OCI-M2 (cell line): ENCODE results near the gene SGTA.
"Not testable (repeated sequence)": the region's sequence is repeated elsewhere in the genome, so short reads cannot be mapped to it uniquely, and the experiment has no call there.

Experiments used
- DNase-seq: peaks from one replicate; lab custom pipeline; 2025; ENCODE audit not compliant: unreplicated experiment; lab: John Stamatoyannopoulos, UW

SGTA gene

DNA sequence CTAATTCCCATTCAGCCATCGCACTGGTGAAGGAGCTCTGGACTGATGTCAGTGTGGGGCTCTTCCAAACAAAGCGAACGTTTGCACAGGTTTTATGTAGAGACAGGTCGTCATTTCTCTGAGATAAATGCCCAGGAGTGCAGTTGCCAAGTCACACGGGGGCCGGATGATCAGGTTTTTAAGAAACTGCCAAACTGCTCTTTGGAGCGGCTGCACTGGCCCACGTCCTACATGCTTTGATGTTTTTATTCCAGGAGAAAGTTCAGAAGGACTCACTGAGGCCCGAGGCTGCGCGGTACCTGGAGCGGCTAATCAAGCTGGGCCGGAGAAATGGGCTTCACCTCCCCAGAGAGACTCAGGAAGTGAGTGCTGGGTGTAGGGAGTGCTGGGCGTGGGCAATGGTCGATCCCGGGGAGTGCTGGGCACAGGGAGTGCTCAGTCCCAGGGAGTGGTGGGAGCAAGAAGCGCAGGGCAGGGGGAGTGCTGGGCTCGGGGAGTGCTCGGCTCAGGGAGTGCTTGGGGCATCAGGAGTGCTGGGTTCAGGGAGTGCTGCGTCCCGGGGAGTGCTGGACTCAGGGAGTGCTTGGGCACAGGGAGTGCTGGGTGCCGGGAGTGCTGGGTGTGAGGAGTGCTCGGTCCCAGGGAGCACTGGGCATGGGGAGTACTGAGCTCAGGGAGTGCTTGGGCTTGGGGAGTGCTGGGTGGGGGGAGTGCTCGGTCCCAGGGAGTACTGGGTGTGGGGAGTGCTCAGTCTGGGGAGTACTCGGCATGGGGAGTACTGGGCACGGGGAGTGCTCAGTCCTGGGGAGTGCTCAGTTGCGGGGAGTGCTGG is 13.0 kb upstream of the SGTA start:
- no peak for DNase-seq

DNA sequence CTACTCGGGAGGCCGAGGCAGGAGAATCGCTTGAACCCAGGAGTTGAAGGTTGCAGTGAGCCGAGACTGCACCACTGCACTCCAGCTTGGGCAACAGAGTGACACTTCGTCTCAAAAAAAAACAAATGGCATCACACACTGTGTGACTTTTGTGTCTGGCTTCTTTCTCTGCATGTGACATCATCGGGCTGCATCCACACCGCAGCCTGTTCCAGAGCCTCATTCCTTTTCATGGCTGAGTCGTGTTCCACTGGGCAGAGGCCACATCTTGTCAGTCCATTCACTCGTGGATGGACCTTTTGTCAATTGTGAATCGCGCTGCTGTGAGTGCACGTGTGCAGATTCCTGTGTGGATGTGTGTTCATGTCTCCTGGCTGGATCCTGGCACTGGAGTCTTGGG is 10.5 kb upstream of the SGTA start:
- no peak for DNase-seq

DNA sequence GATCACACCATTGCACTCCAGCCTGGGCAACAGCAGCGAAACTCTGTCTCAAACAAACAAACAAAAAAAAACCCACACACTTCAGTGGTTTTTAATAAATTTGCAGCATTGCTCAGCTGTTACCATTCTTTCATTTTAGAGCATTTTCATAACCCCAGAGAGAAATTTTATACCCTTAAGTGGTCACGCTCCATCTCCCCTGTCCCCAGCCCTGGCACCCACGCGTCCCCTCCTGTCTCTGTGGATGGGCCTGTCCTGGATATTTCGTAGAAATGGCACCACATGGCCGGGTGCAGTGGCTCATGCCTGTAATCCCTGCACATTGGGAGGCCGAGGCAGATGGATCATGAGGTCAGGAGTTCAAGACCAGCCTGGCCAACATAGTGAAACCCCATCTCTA is 10.1 kb upstream of the SGTA start:
- no peak for DNase-seq

DNA sequence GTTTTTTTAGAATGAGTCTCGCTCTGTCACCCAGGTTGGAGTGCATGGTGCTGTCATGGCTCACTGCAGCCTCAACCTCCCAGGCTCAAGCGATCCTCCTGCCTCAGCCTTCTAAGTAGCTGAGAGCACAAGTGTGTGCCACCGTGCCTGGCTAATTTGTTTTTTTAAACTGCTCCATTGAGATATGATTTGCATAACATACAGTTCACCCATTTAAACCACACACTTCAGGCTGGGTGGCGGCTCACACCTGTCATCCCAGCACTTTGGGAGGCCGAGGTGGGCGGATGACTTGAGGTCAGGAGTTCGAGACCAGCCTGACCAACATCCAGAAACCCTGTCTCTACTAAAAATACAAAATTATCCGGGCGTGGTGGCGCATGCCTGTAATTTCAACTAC is 9.6 kb upstream of the SGTA start:
- DNase-seq: not testable (repeated sequence)

DNA sequence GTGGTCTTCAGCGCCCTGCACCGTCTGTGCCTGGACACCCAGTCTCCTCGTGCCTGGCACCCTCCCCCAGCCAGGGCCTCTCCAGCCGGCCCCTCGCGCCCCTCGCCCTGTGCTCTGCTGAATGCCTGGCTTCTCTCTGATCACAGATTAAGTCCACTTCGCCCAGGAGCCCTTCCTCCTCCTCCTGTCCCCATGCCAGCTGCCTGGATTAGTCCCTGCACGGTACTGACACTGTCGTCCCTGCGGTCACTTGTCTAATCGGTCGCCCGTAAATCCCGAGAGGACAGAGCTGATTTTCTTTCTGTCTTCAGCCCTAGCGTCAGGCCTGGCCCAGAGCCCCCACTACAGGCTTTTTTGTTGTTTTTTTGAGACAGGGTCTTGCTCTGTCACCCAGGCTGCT is 8.8 kb upstream of the SGTA start:
- no peak for DNase-seq

DNA sequence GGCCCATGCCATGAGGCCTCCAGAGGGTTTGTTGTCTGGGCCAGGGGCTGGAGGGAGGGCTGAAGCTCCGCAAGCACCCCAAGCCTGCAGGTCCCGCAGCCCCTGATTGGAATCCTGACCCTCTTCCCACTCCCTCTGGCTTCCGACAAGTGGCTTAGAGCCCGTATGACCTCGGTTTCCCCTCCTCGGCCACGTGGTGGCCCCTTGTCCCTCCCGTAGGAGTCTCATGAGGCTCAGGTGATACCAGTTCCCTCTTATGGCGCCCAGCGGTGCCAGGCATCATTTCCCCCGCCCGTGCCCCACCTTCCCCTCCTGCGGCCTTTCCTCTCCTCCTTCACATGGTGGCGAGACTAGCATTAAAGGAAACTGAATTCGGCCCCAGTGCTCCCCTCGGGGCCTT is 8.4 kb upstream of the SGTA start:
- DNase-seq: no peak

DNA sequence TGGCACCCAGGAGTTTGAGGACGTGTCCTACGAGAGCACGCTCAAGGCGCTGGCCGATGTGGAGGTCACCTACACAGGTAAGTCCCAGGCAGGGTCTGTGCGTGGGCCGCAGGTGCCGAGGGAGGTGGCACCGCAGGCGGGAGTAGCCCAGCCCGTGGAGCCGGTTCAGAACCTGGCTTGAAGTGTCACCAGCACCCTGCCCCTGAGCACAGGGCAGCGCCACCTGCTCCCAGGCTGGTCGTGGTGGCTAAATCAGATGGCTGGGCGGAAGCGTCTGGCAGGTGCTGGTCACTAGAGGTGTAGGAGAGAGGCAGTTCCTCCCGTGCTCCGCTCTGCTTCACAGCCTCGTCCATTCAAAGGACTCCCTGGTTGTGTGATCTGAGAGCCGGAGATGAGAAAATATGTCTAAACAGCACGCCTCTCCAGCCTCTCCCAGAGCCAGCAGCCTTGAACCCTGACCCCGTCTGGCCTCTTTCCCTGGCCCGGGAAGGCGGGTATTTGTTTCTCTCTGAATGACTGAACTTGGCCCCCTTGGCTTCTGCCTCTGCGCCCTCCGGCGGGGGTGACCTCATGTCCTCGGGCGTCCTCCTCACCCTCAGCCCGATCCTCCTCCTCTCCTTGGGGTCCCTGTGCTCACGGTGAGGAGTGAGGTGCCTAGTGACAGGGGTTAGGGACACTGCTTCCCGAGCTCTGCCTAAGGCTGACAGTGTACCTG is 7.6 kb upstream of the SGTA start:
- DNase-seq: no peak

DNA sequence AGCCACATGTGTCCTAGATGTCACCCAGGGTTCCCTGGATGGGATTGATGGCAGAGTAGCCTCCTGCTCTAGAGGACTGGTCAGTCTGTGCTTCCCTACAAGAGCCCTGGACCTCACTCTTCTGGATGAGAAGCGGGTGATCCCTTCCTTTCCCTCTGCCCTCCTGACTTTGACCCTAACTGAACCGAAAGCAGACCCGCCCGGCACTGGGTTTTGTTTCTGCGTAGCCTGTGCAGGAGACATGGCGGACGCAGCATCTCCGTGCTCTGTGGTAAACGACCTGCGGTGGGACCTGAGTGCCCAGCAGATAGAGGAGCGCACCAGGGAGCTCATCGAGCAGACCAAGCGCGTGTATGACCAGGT is 7.1 kb upstream of the SGTA start:
- no peak for DNase-seq

DNA sequence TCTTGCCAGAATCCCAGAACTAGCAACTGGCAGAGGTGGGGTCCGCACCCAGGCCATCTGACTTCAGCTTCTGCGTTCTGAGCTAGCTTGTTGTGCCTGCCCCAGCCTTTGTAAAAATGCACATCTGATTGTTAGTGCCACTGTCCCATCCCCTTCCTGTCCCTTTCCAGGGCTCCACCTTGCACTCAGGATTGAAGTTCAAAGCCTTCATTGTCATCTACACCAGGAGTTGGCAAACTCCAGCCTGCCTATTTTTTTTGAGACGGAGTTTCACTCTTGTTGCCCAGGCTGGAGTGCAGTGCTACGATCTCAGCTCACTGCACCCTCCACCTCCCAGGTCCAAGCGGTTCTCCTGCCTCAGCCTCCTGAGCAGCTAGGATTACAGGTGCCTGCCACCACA is 5.2 kb upstream of the SGTA start:
- no peak for DNase-seq

DNA sequence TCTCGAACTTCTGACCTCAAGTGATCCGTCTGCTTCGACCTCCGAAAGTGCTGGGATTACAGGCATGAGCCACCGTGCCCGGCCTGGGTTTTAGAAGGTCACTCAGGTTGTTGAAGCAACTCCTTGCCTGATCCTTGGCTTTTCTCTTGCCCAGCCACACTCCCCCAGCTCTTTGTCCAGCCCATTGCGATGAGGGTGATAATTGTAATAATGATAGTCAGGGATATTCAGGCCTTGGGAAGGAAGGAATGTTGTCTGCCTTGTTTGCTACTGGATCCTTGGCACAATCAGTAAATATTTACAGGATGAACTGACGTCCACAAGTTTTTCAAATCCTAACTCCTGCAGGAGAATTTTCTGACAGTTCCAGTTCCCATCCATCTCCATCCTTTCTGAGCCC is 4.0 kb upstream of the SGTA start:
- DNase-seq: no peak

DNA sequence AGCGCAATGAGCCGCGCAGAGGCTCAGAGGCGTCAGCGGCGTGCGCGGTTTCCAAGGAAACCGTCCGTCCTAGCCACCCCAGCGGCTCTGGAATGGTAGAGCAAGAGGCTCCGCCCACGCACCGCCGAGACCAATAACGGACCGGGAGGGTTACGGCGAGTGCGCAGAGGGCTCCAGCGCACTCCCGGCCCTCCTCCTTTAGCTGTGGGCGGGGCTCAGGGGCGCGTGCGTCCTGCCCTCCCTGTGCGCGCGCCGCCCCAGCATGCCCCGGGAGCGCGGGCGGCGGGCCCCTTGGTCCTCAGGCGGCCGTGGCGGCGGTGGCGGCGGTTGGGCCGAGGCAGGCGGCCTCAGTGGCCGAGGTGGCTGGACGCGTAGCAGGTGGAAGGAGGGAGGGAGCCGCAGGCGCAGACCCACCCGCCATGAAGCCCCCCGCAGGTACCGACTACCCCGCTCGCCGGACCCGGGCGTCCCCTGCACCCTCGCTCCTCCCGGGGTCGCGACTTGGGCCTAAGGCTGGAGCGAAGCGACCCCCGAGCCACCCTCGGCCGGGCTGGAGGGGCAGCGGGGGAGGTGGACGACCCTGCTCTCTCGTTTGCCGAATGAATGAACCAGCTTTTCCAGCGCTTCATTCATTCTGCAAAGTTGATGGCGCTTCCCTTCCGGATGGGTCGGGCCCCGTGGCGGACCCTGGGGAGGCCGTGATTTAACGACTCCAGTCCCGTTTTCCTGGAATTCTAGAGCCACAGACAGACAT is 2.3 kb upstream of the SGTA start, which contains the start of gene THOP1:
TSS of gene THOP1 (plus strand) at position 260 of the 754 bp plus-strand sequence. CDS start at position 420, 160 bp downstream.
- peak; percentile 91 for DNase-seq

DNA sequence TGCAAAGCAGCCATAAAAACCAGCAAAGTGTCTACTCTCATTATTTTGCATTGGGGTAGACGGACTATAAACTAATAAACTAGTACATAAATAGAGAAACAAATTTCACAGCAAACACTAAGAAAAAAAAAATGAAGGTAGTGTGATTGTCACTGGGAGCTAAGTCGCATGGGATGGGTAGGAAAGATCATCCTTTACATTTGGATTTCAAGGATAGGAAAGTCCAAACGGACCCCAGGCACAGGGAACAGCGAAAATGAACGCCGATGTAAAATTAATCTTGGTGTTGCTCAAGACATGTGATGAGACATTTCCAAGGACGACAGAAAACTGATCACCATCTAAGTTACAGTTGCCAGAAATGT is 690 bp upstream of the SGTA start:
- no peak for DNase-seq

DNA sequence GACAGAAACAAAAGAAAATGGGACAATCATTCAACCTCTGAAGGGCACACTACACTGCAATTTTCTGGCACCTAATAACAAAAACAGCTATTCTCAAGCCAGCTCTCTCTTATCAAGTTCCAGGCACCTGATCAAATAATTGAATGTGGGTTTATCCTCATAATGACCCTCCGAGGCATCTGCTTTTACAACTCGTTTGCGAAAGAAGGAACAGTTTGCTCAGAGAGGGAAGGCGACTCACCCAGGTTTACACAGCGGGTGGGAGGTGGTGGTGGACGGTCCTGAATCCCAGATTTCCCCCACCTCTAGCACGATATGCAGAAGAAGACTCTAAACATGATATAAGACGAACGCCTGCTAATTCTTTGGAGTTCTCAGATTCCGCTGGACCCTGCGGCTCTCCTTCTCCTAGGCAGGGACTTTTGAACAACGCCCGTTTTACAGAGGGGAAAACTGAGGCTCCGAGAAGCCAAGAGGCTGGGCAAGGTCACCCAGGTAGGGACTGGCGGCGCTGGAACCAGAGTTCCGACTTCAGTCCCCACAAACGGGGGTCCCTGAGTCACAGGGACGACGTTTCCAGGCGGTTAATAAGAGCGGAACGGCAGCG is 641 bp downstream of the SGTA start:
- no peak for DNase-seq

DNA sequence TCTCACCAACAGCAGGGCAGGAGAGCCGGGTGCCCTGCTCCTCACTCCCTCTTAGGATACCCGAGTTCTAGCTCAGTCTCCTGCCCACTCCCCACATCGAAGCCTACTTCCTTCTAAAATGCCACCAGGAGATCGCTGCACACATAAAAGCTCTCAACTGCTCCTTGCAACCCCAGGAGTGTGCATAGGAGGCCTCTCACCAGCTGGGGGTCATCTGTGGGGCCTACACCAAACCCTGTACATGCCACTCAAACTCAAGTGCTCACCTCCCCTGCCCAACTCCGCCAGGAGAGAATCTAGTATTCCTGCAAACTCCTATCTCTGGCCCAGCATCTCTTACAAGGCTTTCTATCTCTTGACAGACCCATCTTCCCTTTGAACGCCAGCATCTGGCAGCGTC is 2.8 kb downstream of the SGTA start:
- no peak for DNase-seq

DNA sequence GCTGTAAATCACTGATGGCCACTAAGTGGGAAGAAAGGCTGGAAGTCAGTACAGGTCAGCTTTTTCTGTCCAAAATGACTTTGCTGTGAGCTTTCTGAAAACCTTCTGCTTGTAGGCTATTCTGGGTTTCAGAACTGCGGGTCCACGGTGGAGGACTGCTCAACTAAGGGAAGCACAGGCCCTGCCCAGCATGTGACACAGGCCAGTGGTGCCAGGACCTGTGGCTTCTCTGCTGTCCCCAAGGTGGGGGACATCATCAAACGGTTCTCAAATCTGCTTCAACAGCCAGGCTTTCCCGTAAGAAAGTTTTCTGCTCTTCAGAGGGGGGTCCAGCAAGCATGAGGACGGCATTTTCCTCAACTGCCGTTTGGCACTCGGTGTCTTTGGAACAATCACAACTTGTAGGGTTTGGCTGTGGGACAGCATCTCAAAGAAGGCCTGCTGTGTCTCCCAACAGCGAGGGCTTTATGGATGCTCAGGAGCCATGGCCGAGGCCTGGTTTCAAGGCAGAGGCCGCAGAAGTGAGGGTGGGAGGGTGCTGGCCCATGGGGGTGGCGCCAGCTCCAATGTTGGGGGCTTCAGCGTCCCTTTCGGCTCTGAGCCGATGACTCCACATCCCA is 3.8 kb downstream of the SGTA start:
- DNase-seq: no peak

DNA sequence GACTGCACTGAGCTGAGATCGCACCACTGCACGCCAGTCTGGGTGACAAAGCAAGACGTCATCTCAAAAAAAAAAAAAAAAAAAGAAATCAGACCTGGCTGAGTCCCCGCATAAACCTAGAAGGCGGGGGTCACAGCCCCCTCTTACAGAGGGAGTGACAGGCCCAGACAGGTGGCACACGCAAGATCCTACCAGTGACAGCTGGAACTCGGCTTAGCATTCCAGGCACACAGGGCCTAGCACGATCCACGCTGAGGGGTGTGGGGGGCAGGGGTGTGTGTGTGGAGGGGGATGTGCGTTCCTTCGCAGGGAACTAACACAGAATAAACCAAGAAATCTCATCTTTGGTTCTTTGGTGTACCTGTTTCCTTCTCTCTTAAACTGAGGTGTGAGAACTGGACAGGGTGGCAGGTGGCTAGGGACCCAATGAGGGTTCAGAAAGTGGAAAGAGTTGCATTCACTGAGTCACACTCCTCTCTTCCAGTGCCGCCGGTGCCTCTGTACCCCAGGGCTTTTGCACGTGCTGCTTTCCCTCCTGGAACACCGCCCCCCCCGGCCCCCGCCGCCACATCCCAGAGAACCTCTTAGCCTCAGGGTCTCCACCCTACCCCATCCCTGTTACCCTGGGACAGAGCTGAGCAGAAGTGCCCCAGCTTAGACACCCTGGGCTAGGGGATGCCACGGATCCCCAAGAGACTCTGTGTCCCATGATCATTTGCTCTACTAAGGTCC is 5.0 kb downstream of the SGTA start:
- no peak for DNase-seq

DNA sequence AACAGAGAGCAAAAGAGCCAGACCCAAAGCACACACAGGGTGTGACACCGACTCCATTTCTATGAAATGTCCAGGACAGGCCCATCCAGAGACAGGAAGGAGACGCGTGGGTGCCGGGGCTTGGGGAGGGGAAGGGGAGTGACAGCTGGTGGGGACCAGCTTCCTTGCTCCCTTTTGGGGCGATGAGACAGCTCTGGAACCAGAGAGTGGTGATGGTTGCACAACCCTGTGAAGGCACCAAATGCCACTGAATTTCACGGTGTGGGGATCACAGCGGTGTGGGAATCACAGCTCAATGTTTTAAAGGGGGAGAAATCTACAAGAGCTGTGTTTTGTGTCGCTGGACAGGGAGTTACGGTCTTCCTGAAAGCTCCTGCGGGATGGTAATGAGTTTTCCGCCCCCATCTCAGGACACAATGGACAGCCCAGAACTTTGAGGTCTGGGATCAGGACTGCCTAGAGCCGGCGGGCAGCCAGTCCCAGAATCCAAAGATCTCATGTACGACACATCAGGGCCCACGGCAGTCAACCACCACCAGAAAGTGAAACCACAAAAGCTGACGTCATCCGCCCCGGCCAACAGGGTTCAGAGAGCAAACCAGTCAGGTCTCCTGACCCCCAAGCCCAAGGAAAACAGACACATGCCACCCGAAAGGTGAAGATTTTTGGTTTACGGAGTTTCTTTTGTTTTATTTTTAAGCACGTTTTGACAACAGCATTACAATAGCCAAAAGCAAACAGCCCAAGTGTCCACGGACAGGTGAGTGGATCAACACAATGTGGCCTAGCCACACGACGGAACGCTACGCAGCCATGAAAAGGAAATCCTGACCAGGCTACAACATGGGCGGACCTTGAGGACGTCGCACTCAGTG is 7.3 kb downstream of the SGTA start:
- no peak for DNase-seq

DNA sequence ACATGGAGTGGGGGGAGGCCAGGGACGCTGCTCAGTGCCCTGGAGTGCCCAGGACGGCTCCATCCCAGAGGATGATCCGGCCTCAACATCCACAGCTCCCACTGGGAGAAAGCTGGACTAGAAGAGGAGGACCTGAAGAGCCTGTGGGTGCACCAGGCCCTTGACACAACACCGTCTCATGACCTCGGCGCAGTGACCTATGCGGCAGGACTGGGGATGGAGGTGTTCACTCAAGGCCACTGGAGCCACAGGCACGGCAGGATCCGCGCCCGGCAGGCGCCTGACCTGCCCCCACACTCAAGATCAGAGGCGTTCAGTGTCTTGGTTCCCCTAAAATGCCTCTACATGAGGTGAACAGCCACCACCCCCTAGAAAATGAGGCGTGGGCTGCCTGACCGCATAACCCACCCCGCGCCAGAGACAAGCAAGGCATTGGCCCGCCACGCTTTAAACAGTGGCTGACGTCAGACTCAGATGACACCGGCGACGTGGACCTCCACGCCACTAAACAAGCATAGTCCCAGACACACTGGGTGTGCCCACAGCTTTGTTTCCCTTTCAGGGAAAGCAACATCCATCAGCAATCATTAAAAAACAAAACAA is 8.0 kb downstream of the SGTA start:
- DNase-seq: no peak

DNA sequence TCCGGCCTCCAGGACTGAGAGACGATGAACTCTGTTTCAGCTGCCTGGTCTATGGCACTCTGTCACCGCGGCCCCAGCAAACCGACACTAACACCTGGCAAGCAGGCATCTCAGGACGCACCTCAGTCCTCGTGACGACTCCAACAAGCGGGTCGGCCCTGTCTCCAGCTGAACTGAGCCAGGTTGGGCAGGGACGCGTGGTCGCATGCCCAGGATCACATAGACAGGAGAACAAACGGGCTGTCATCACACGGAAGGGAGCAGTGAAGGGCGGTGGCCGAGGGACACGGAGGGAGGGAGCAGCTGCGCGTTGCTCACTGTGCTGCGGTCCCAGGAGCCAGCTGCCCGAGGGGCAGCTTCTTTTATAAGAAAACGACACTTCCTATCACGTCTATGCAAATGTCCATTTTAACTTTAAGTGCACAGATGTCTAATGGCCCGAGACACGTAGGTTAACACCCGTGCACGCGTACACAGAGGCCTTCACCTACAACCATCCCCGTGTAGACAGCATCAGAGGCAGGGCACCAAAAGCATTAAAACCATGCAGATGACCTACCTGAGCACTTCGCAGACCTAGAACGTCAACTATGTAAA is 8.9 kb downstream of the SGTA start:
- DNase-seq: no peak
